HEK293 (cell line): ENCODE measurements around the gene F2R.
"Not testable (repeated sequence)": the region's sequence is repeated elsewhere in the genome, so short reads cannot be mapped to it uniquely, and the experiment has no call there.

Experiments used
- CTCF ChIA-PET: fragments of 350-600 bp; formaldehyde crosslinking; extraction: SDS; loops from one replicate; lab custom pipeline; 2021; ENCODE audit warnings: antibody characterized with exemption; lab: Yijun Ruan, JAX
- POLR2A ChIA-PET: fragments of 300-600 bp; formaldehyde crosslinking; extraction: SDS; loops from one replicate; lab custom pipeline; 2020; ENCODE audit warnings: antibody characterized with exemption, inconsistent platforms; lab: Yijun Ruan, JAX
- H3K27ac ChIP-seq: fragments of 200-500 bp; sonication (Bioruptor generic); 2 replicates; pipeline ENCODE4 v1.5.1; 2014; ENCODE audit warnings: low read depth, low read length, control low read depth, inconsistent platforms; ENCODE audit errors: extremely low read depth
- H3K36me3 ChIP-seq, 2 experiments: fragments of 200-500 bp in 1 of 2; sonication (Bioruptor generic) in 1 of 2; 1 replicate in 1 of 2; 2 replicates in 1 of 2; pipeline ENCODE4 v1.5.1; 2014 to 2017; ENCODE audit warnings: inconsistent platforms in 2 of 2, low read length in 2 of 2; ENCODE audit not compliant: control insufficient read depth in 2 of 2, insufficient read depth in 1 of 2
- H3K4me1 ChIP-seq: fragments of 200-500 bp; sonication (Bioruptor generic); 2 replicates; pipeline ENCODE4 v1.5.1; 2014; ENCODE audit warnings: mild to moderate bottlenecking, low read length, inconsistent platforms; ENCODE audit not compliant: control insufficient read depth, insufficient read depth
- H3K4me3 ChIP-seq: 2 replicates; pipeline ENCODE4 v1.5.1; 2011; ENCODE audit warnings: low read depth, mild to moderate bottlenecking, control low read depth, low read length, moderate library complexity
- H3K9me3 ChIP-seq: fragments of 200-500 bp; sonication (Bioruptor generic); 2 replicates; pipeline ENCODE4 v1.5.1; 2014; ENCODE audit warnings: low read depth, low read length, inconsistent platforms; ENCODE audit not compliant: control insufficient read depth, insufficient read depth
- GFI1B ChIP-seq: fragments of 450-650 bp; formaldehyde crosslinking; IDR thresholded peaks from 2 replicates; pipeline ENCODE4 v1.5.1; 2016; ENCODE audit warnings: missing biosample characterization, missing genetic modification characterization
- KLF8 ChIP-seq: fragments of 450-650 bp; formaldehyde crosslinking; IDR thresholded peaks from 2 replicates; pipeline ENCODE4 v1.5.1; 2016; ENCODE audit warnings: missing biosample characterization, missing genetic modification characterization
- PRDM10 ChIP-seq: fragments of 450-650 bp; formaldehyde crosslinking; IDR thresholded peaks from 2 replicates; pipeline ENCODE4 v1.5.1; 2016; ENCODE audit warnings: missing biosample characterization, missing genetic modification characterization
- TCF7L2 ChIP-seq: IDR thresholded peaks from 2 replicates; pipeline ENCODE4 v1.6.1; 2011; ENCODE audit warnings: low read depth, mild to moderate bottlenecking, inconsistent platforms, low read length, moderate library complexity, borderline replicate concordance
- ZBTB44 ChIP-seq: fragments of 450-650 bp; IDR thresholded peaks from 2 replicates; pipeline ENCODE4 v1.5.1; 2018; ENCODE audit warnings: missing biosample characterization, mild to moderate bottlenecking, missing genetic modification characterization
- ZBTB48 ChIP-seq: fragments of 450-650 bp; formaldehyde crosslinking; IDR thresholded peaks from 2 replicates; pipeline ENCODE4 v1.5.1; 2016; ENCODE audit warnings: missing biosample characterization, missing genetic modification characterization
- ZEB2 ChIP-seq: fragments of 450-650 bp; formaldehyde crosslinking; IDR thresholded peaks from 2 replicates; pipeline ENCODE4 v1.5.1; 2016; ENCODE audit warnings: missing biosample characterization, missing genetic modification characterization
- ZFP37 ChIP-seq: fragments of 450-650 bp; formaldehyde crosslinking; IDR thresholded peaks from 2 replicates; pipeline ENCODE4 v1.5.1; 2016; ENCODE audit warnings: missing biosample characterization, missing genetic modification characterization
- ZFP69B ChIP-seq: fragments of 450-650 bp; formaldehyde crosslinking; IDR thresholded peaks from 2 replicates; pipeline ENCODE4 v1.5.1; 2016; ENCODE audit warnings: missing biosample characterization, missing genetic modification characterization
- ZNF175 ChIP-seq: fragments of 450-650 bp; formaldehyde crosslinking; IDR thresholded peaks from 2 replicates; pipeline ENCODE4 v1.5.1; 2016; ENCODE audit warnings: missing biosample characterization, missing genetic modification characterization
- ZNF211 ChIP-seq: fragments of 450-650 bp; formaldehyde crosslinking; IDR thresholded peaks from 2 replicates; pipeline ENCODE4 v1.5.1; 2016; ENCODE audit warnings: low read depth, missing biosample characterization, missing genetic modification characterization
- ZNF366 ChIP-seq: fragments of 450-650 bp; formaldehyde crosslinking; conservative IDR thresholded peaks from 2 replicates; pipeline ENCODE4 v1.5.1; 2016; ENCODE audit warnings: missing biosample characterization, missing genetic modification characterization
- ZNF473 ChIP-seq: fragments of 450-650 bp; formaldehyde crosslinking; IDR thresholded peaks from 2 replicates; pipeline ENCODE4 v1.5.1; 2017; ENCODE audit warnings: missing biosample characterization, missing genetic modification characterization
- ZNF501 ChIP-seq: fragments of 450-650 bp; formaldehyde crosslinking; IDR thresholded peaks from 2 replicates; pipeline ENCODE4 v1.5.1; 2016; ENCODE audit warnings: missing biosample characterization, missing genetic modification characterization
- ZNF580 ChIP-seq: fragments of 450-650 bp; formaldehyde crosslinking; IDR thresholded peaks from 2 replicates; pipeline ENCODE4 v1.5.1; 2016; ENCODE audit warnings: missing biosample characterization, missing genetic modification characterization
- ZNF585B ChIP-seq: fragments of 450-650 bp; formaldehyde crosslinking; IDR thresholded peaks from 2 replicates; pipeline ENCODE4 v1.5.1; 2016; ENCODE audit warnings: missing biosample characterization, missing genetic modification characterization
- ZNF654 ChIP-seq: fragments of 450-650 bp; formaldehyde crosslinking; IDR thresholded peaks from 2 replicates; pipeline ENCODE4 v1.5.1; 2016; ENCODE audit warnings: low read depth, missing biosample characterization, missing genetic modification characterization

The F2R gene

GRCh38 chr5:76675364-76675763 is 40.6 kb upstream of the F2R start (continued):
- TF ChIP-seq ZBTB44 (tag by site-specific recombination) (no peak), ZEB2 (no peak)

- H3K36me3 ChIP-seq = no peaks in the 10 kb centered on the region
- POLR2A ChIA-PET = no interaction called here
- CTCF ChIA-PET = no interaction called here
- TF ChIP-seq ZNF654 (tag by site-specific recombination) = no peak
- TF ChIP-seq TCF7L2 = no peak
- no peak for TF ChIP-seq ZFP69B
- no peak for TF ChIP-seq ZBTB48 (tag by site-specific recombination)
- TF ChIP-seq ZNF175 = no peak
- H3K27ac ChIP-seq = no peak overlapping the region
- no peak overlapping the region for H3K4me3 ChIP-seq
- H3K9me3 ChIP-seq = no peaks in the 10 kb centered on the region
- H3K4me1 ChIP-seq = no peaks in the 10 kb centered on the region
Observed at GRCh38 chr5:76677849-76678472, 38.0 kb upstream of the F2R start.

GRCh38 chr5:76679231-76679630 is 36.7 kb upstream of the F2R start:
- ChIA-PET CTCF (interaction anchor here (0.8 to 1.5 kb wide), 2 partner anchors 26 to 150 kb away, joined by 3 read pairs; no protein-coding TSS in a partner anchor), POLR2A (no interaction called here)
- Histone ChIP-seq H3K9me3 (no peaks in the 10 kb centered on the region), H3K27ac (no peak overlapping the region), H3K4me1 (no peaks in the 10 kb centered on the region), H3K4me3 (no peak overlapping the region), H3K36me3 (no peaks in the 10 kb centered on the region)
- TF ChIP-seq ZNF580 (tag by site-specific recombination) = no peak
- no peak for TF ChIP-seq ZNF501
- TF ChIP-seq ZNF585B (tag by site-specific recombination) = no peak
- no peak for TF ChIP-seq ZNF366 (tag by site-specific recombination)
- no peak for TF ChIP-seq ZFP37 (tag by site-specific recombination)
- TF ChIP-seq PRDM10 (tag by site-specific recombination) = no peak
- TF ChIP-seq GFI1B = no peak
- no peak for TF ChIP-seq KLF8 (tag by site-specific recombination)
- TF ChIP-seq ZNF211 (tag by site-specific recombination) = no peak
- no peak for TF ChIP-seq ZNF473 (tag by site-specific recombination)

- CTCF ChIA-PET = interaction anchor here (0.5 to 1.5 kb wide), 4 partner anchors 24 to 263 kb away, joined by 3 to 5 read pairs (median 4); no protein-coding TSS in a partner anchor
- POLR2A ChIA-PET = interaction anchor here (0.5 to 0.7 kb wide), 2 partner anchors 10 to 138 kb away, joined by 3 read pairs; partner anchors contain the start of gene F2RL1
- H3K9me3 ChIP-seq, H3K4me1 ChIP-seq, H3K27ac ChIP-seq, H3K36me3 ChIP-seq, H3K4me3 ChIP-seq: not testable (repeated sequence)
Observed at GRCh38 chr5:76680826-76681225, 35.1 kb upstream of the F2R start.
